Glutamatergic neuron (in vitro differentiated cells): ENCODE data around the gene HSPA9. TPM values are rescaled to one million over a fixed set of nuclear protein-coding genes. Genes with fewer than 3 reads are reported as not detected.

Source experiments
- DNase-seq: peaks from one replicate; pipeline ENCODE4 v3.0.0; 2022
- H3K27ac Mint-ChIP-seq: one replicate; pipeline ENCODE4 v1.8.0; 2020; ENCODE audit warnings: mild to moderate bottlenecking, mixed read lengths, inconsistent platforms; ENCODE audit not compliant: unreplicated experiment
- H3K27me3 Mint-ChIP-seq: one replicate; pipeline ENCODE4 v1.8.0; 2020; ENCODE audit warnings: mild to moderate bottlenecking, moderate library complexity, mixed read lengths, inconsistent platforms; ENCODE audit not compliant: unreplicated experiment
- H3K36me3 Mint-ChIP-seq: one replicate; pipeline ENCODE4 v1.8.0; 2020; ENCODE audit warnings: mild to moderate bottlenecking, mixed read lengths, inconsistent platforms; ENCODE audit not compliant: unreplicated experiment
- H3K4me1 Mint-ChIP-seq: one replicate; pipeline ENCODE4 v1.8.0; 2020; ENCODE audit warnings: mild to moderate bottlenecking, low read depth, mixed read lengths, inconsistent platforms; ENCODE audit not compliant: unreplicated experiment
- H3K4me3 Mint-ChIP-seq: one replicate; pipeline ENCODE4 v1.8.0; 2020; ENCODE audit warnings: mild to moderate bottlenecking, mixed read lengths, inconsistent platforms; ENCODE audit not compliant: unreplicated experiment
- H3K9me3 Mint-ChIP-seq: one replicate; pipeline ENCODE4 v1.8.0; 2020; ENCODE audit warnings: mild to moderate bottlenecking, moderate library complexity, mixed read lengths, inconsistent platforms; ENCODE audit not compliant: unreplicated experiment
- total RNA-seq: library from RNA; stranded (reverse); fragmentation: NEBNext Ultra II Directional; extraction: Animal tissue kit (Norgen Biotek cat#: 25700); gene quantifications from one replicate; pipeline ENCODE4 v1.2.1, GENCODE V29; 2021; ENCODE audit not compliant: unreplicated experiment
- TF ChIP-seq, protein P1 (sequence below): fragments of 200-600 bp; sonication (generic); IDR thresholded peaks from one replicate; pipeline ENCODE4 v1.5.0; 2021; ENCODE audit not compliant: partially characterized antibody, unreplicated experiment

HSPA9 gene
- total RNA-seq, 1 donor from 2014 or later, result 184 TPM

DNA sequence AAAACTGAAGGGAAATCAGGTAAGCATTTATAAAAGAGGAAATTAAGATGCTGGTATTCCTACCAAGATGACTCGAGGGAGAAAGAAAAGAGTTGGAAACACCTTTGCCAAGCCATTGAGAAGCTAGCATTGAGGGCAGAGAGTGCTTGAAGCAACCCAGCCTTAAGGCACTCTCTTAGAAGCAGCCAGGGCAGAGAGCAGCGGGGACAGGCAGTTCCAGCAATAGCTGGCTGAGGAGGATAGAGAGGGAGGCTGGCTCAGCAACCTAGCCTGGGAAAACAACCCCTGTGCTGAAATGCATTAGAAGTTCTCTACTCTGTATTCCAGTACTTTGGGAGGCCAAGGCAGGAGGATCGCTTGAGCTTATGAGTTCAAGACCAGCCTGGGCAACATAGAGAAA, 40.3 kb upstream of the HSPA9 start:
- H3K27me3 Mint-ChIP-seq, result peaks cover 3% of the 10 kb centered on the region
- H3K27ac Mint-ChIP-seq, result no peak overlapping the region
- TF ChIP-seq, protein P1, sequence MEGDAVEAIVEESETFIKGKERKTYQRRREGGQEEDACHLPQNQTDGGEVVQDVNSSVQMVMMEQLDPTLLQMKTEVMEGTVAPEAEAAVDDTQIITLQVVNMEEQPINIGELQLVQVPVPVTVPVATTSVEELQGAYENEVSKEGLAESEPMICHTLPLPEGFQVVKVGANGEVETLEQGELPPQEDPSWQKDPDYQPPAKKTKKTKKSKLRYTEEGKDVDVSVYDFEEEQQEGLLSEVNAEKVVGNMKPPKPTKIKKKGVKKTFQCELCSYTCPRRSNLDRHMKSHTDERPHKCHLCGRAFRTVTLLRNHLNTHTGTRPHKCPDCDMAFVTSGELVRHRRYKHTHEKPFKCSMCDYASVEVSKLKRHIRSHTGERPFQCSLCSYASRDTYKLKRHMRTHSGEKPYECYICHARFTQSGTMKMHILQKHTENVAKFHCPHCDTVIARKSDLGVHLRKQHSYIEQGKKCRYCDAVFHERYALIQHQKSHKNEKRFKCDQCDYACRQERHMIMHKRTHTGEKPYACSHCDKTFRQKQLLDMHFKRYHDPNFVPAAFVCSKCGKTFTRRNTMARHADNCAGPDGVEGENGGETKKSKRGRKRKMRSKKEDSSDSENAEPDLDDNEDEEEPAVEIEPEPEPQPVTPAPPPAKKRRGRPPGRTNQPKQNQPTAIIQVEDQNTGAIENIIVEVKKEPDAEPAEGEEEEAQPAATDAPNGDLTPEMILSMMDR, result no peak
- H3K36me3 Mint-ChIP-seq, result peaks cover under 1% of the 10 kb centered on the region
- no peak overlapping the region for H3K4me3 Mint-ChIP-seq
- peaks cover 21% of the 10 kb centered on the region for H3K4me1 Mint-ChIP-seq
- peaks cover 2% of the 10 kb centered on the region for H3K9me3 Mint-ChIP-seq
- DNase-seq, result no peak

DNA sequence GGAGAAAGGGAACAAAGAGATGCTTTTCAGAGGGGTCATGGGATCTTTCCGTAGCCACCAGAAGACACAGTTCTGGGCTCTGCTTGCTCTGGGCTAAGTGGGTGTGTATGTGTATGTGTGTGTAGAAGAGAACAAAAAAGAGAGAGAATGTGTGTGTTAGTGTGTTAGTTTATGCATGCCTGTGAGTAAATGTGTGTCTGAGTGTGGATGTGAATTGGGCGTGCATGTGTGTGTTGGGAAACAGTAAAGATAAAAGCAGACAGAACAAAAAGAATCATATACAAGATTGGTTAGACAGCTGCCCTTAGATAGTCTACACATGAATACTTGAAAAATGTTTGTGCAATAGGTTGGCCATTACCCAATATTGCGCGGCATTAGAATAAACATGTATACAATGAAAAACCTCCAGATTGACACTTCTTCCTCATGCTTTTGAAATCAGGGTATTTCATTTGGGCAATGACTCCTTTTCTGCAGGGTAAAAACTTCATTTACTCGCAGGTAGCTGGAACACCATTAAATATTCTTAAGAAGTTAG, 36.5 kb upstream of the HSPA9 start:
- TF ChIP-seq, protein P1, result no peak
- no peaks in the 10 kb centered on the region for H3K36me3 Mint-ChIP-seq
- H3K4me3 Mint-ChIP-seq, result peak overlapping the region; percentile 88
- H3K4me1 Mint-ChIP-seq, result peaks cover 33% of the 10 kb centered on the region
- peaks cover 5% of the 10 kb centered on the region for H3K27me3 Mint-ChIP-seq
- H3K9me3 Mint-ChIP-seq, result peaks cover 2% of the 10 kb centered on the region
- peak overlapping the region; percentile 99 for H3K27ac Mint-ChIP-seq
- DNase-seq, result no peak

DNA sequence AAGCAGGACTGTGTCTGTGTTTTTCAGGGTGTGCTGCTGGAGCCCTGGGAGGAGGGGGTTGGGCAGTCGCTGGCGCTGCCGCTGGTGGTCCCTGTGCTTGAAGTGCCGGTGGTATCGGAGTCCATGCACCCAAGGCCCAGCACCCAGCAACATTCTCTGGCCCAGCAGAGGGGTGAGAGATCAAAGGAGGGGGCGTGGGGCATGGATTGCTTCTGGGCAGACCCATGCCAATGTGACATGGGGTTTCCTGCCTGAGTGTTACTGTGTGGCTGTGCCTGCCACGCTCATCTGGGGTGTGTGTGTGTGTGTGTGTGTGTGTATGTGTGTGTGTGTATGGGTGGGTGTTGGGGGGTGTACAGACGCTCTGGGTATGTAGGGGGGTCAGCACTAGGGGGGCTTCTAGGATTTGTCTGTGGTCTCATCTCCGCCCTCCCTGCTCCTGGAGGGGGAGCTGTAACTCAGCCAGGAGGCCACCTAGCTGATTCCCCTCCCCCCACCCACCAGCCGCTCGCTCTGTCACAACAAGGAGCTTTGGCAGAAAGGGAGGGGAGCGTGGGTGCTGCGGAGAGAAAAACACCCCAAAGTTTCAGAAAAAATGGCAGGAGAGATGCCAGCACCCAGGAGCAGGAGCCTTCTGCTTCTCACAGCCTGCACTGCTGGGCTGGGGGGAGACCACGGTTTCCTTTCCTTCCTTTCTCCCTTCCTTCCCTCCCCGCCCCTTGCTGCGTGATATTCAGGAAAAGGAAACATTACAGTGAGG, 35.9 kb upstream of the HSPA9 start:
- Mint-ChIP-seq H3K27me3 (peaks cover 5% of the 10 kb centered on the region), H3K27ac (peak overlapping the region; percentile 99)
- TF ChIP-seq, protein P1, result no peak

GRCh38 chr5:138610415-138610917, 35.3 kb upstream of the HSPA9 start:
- Mint-ChIP-seq H3K27ac (peak overlapping the region; percentile 99), H3K27me3 (peaks cover 5% of the 10 kb centered on the region), H3K4me1 (peaks cover 34% of the 10 kb centered on the region), H3K9me3 (peaks cover 2% of the 10 kb centered on the region), H3K36me3 (no peaks in the 10 kb centered on the region), H3K4me3 (peak overlapping the region; percentile 88)
- TF ChIP-seq, protein P1, result peak; percentile 48
- peak; percentile 27 for DNase-seq

More for the DNA sequence above, 35.9 kb upstream of the HSPA9 start:
- Mint-ChIP-seq H3K9me3 (peaks cover 2% of the 10 kb centered on the region), H3K4me1 (peaks cover 33% of the 10 kb centered on the region), H3K4me3 (peak overlapping the region; percentile 88), H3K36me3 (no peaks in the 10 kb centered on the region)
- DNase-seq, result peak; percentile 56

DNA sequence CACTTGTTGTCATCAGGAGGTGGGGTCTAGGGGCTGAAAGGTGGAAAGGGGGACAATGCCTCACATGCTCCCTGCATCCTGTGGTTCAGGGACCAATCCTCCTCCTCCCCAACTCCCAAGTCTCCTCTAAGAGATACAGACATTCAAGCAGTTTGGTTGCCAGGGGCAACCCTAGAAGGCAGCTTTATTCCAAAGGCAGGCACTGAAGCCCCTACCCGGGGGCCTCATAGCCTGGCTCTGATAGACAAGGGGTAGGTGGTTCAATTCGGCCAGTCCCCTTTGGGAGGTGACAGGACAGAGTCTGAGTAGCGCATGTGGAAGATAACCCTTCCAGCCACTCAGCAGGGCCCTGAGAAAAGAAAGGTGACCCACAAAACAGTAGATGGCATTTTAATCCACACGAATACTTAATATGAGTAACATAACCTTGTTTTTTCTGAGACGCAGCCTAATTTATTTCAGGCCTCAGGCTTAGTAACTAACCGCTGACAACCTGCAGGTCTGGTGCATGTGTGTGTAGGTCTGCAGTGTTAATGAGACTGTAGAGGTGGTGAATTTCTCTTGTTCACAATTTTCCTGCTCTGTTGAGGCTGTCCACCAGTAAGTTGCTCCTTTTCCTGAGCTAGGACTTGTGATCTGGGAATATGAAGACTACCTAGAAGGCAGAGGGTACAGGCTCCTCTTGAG, 31.3 kb upstream of the HSPA9 start:
- no peaks in the 10 kb centered on the region for H3K9me3 Mint-ChIP-seq
- no peaks in the 10 kb centered on the region for H3K36me3 Mint-ChIP-seq
- no peak for DNase-seq
- no peak overlapping the region for H3K27ac Mint-ChIP-seq
- peaks cover 48% of the 10 kb centered on the region for H3K4me1 Mint-ChIP-seq
- peaks cover 9% of the 10 kb centered on the region for H3K27me3 Mint-ChIP-seq
- TF ChIP-seq, protein P1, result no peak
- H3K4me3 Mint-ChIP-seq, result no peak overlapping the region
